GM19395 (cell line): Measurements from ENCODE around the gene RNF17.

Experiments used
- ATAC-seq: cut with Tn5 transposase; IDR thresholded peaks from one replicate; pipeline ENCODE4 v1.9.1; 2021; ENCODE audit warnings: mild to moderate bottlenecking, moderate library complexity; ENCODE audit not compliant: unreplicated experiment

The RNF17 gene

GRCh38 chr13:24851546-24851945, 87.6 kb downstream of the RNF17 start:
- no peak for ATAC-seq

DNA sequence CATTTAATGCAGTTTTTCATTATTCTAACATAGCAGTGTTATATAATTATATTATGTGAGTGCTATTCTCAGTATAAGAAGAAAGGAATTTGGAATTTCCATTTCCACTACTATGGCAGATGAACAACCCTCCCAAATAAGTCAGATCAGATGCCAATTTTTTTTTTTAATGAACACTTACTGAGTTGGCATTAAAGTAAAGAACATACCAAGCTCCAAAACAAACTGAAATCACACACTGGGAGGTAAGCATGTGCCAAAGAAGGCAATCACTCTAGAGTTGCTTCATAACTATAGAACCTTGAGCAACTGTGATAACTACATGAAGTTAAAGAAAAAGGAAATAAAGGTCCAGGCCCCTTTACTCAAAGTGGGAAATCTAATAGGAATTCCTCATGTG, 90.3 kb downstream of the RNF17 start:
- no peak for ATAC-seq

GRCh38 chr13:24858953-24859352, 95.0 kb downstream of the RNF17 start:
- ATAC-seq: no peak

GRCh38 chr13:24860770-24861169, 96.8 kb downstream of the RNF17 start:
- no peak for ATAC-seq

GRCh38 chr13:24861617-24862362, 97.8 kb downstream of the RNF17 start:
- no peak for ATAC-seq

DNA sequence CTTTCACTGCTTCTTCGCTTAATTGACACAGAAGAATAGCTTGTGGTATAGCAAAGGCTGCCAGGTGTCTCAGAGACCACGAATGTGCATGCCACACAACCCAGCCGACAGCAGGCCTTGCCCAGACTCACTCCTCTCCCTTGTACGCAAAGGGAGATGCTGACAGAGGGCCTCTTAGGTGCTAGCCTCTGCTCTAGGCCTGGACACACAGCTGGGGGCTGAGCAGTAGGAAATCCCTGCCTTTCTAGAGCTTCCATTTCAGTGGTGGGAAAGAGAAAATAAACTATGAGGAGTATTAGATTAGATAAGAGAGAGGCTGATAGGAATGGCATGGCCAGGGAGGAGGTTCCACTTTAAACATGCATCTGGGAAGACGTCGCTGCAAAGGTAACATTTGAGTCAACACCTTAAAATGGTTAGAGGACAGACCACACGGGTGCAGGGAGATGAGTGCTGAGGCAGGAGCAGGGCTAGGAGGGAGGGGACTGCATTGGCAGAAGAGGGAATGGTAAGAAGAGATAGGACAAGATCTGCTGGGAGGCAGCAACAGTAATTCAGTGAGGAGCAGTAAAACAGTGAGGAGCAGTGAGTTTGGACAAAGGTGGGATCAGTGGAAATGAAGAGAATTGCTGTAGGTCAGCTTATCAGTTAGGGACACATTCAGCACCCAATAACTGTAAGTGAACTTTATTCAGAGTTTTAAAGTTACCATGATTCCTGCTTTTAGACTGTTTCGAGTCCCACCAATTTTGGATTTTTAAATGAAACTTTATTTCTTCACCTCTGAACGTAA, 100.0 kb downstream of the RNF17 start:
- no peak for ATAC-seq

GRCh38 chr13:24864579-24864978, 100.6 kb downstream of the RNF17 start:
- no peak for ATAC-seq

GRCh38 chr13:24865163-24865953, 101.4 kb downstream of the RNF17 start:
- no peak for ATAC-seq

- no peak for ATAC-seq
These were observed 102.5 kb downstream of the RNF17 start for GRCh38 chr13:24866488-24866887.

DNA sequence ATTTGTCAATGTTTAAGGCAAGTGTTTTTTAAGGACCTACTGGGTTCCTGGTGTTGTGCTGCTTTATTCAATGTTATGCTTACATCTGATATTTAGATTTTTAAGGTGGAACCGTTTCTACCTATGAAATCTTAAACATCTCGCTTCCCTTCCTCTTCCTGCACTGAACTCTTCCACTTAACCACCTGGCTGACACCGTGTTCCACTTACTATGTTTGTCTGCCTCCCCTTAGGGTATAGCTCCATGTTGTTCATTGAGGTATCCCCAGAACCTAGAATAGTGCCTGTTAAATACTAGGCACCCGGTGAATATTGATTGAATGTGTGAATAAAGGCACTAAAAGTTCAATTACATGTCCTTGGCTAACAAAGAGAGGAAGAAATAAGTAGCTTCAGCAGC, 104.9 kb downstream of the RNF17 start:
- no peak for ATAC-seq

DNA sequence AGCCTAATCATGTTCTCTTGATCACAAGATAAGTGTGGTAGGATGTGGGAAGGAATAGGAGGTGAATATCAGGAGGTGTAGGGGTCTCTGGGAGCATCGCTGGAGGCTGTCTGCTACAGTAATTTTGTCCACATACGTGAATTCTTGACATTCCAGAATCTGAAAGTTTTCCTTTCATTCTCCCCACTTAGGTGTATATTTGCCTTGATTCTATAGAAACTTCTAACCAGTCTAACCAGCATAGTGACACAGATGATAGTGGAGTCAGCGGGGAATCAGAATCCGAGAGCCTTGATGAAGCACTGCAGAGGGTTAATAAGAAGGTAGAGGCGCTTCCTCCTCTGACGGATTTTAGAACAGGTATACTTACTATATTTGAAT, 106.4 kb downstream of the RNF17 start:
- ATAC-seq: no peak

GRCh38 chr13:24875566-24875965, 111.6 kb downstream of the RNF17 start:
- ATAC-seq: no peak

GRCh38 chr13:24877531-24877930, 113.6 kb downstream of the RNF17 start:
- ATAC-seq: no peak

- no peak for ATAC-seq
These were observed 114.4 kb downstream of the RNF17 start for GRCh38 chr13:24878340-24878739.

DNA sequence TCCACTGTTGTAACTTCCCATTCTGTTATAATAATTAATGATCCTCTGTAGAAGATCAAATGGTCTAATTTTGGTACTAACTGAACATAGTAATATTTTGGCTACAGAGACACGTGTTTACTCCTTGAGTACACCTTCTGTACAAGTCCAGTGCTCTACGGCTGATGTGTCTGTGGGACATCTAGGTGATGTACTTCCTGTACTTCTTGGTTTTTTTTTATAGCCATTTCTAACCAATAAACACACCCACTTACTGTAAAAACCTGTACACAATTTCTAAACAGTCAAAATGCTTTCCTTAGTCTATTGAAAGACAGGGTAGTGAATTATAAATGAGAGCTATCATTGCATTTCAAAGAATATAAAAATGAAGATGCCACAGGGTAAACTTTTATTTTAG, 118.7 kb downstream of the RNF17 start:
- no peak for ATAC-seq

DNA sequence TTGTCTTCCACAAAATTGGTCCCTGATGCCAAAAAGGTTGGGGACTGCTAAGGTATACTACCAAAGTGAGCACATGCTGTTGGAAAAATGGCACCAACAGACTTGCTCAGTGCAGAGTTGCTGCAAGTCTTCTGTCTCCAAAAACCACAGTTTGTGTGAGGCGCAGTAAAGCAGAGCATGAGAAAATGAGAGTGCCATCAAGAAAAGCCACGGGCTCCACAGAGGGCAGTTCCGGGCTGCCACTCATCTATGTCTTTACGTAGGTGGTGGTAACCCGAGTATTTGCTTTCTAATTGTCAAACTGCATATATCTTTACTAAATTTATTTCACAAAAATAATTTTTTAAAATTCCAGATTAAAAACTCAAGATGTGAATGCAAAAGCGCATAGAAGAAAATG, 123.8 kb downstream of the RNF17 start:
- ATAC-seq: no peak

- no peak for ATAC-seq
These were observed 124.4 kb downstream of the RNF17 start for GRCh38 chr13:24888291-24888931.

- ATAC-seq: no peak
These were observed 126.3 kb downstream of the RNF17 start for GRCh38 chr13:24890256-24890655.

- ATAC-seq: no peak
These were observed 127.6 kb downstream of the RNF17 start for GRCh38 chr13:24891476-24892108.

DNA sequence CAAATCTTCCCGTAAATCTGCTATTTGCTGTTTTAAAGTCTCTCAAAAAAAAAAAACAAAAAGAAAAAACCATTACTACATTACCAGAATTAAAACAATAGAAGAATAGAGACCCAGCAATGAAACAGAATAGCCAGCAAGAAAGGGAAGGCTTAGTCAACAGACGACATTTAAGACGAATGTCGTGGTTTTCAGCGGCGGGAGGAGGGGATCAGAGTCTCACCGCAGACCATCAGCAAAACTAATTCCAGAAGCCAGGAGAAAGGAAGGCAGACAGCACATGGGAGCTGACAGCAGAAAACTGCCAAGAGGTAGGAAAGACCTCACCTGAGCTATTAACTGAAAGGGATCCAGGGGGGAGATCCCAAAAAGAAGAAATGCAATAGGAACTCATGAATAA, 128.9 kb downstream of the RNF17 start:
- ATAC-seq: no peak

- ATAC-seq: no peak
These were observed 129.9 kb downstream of the RNF17 start for GRCh38 chr13:24893863-24894262.
